ENCODE data around the gene ZNF260.

- peak; percentile 40; the same call in 1 of the 2 replicates for TF ChIP-seq TAF1 (IDR thresholded peaks at IDR 0.05; ENCODE audit: borderline replicate concordance, insufficient read depth, low read length)
- TF ChIP-seq POLR2AphosphoS5 (IDR thresholded peaks at IDR 0.05; ENCODE audit: low read depth, low read length), result peak; percentile 73
Measured at GRCh38 chr19:36528194-36528920, at the start of gene ZNF260.

Measured in PFSK-1 (cell line).